Limb (tissue), 2 donors: Measurements from ENCODE around the gene KRT3.

ENCODE experiments used
- DNase-seq, 2 donors: peaks; one replicate each; pipeline ENCODE4 v3.0.0-alpha.2; 2016; ENCODE audit errors: extremely low spot score in 2 of 2

Gene KRT3

DNA sequence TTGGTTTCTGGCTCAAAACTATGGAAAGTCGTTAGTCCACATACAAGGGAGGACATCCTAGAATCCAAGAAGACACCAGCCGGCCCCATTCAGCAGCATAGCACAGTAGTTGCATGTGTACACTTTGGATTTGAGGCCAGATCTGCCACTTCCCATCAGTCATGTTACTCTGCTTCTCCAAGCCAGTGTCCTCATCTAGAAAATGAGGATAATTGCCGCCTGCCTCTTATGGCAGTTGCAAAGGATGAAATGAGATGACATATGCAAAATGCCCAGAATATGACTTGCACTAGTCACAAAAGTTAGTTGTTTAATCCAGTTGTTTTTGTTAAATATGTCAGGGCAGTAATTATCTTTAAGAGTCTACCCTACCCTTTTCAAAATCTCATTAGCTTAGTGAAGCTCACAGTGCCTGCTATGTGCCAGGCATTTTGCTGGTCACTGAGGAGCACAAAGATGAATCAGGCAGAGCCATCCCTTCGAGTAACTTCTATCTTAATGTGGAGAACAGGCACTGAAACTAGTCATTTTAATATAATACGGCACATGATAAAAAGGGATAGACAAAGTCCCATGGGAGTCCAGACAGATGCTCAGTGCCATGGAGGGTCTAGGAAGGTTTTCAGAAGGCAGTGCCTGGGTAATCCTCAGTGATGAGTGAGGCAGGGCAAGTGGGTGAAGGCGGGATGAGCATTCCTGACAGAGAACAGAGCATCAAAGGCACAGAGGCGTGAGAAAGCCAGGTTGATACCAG is 12.2 kb downstream of the KRT3 start:
- no peak for DNase-seq

- no peak for DNase-seq
Observed at GRCh38 chr12:52782502-52782901, 13.4 kb downstream of the KRT3 start.

- no peak for DNase-seq
Observed at GRCh38 chr12:52781399-52782082, 14.4 kb downstream of the KRT3 start.

DNA sequence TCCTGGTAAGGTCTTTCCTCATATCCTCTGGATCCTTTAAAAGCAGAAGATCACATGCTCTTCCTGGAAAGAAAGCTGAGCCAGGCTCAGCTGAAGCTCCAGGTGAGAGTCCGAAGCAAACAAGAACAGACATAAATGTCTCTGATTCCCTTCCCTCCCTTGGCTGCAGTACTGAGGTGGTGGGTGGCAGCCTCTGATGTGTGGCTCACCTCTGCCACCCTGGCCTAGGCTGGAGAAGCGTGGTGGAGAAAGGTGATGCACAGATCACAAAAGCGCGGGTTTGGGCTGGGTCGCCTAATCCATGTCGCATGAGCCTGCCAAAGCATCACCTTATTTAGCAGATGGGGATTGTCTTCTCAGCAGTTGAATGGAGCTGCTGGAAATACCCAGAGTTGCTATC is 16.0 kb downstream of the KRT3 start:
- no peak for DNase-seq

- no peak for DNase-seq
Observed at GRCh38 chr12:52778833-52779232, 17.1 kb downstream of the KRT3 start.

DNA sequence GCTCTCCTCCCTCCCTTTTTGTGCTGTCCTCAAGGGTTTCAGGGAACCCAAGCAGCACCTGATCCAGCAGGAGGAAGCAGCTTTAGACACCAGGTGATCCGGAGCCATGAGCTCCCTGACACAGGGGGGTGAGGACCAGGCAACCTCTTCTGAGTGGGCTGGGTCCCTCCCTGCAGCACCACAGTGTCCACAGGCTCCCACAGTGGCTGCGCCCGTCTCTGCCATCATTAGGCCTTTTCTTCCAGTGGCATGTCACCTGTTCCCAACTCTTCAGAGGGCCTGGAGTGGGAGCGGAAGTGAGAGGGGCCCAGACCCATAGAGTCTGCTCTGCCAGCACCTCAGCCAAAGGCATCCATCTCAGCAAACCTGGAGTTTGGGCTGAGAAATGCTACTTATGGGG is 18.4 kb downstream of the KRT3 start:
- no peak for DNase-seq

DNA sequence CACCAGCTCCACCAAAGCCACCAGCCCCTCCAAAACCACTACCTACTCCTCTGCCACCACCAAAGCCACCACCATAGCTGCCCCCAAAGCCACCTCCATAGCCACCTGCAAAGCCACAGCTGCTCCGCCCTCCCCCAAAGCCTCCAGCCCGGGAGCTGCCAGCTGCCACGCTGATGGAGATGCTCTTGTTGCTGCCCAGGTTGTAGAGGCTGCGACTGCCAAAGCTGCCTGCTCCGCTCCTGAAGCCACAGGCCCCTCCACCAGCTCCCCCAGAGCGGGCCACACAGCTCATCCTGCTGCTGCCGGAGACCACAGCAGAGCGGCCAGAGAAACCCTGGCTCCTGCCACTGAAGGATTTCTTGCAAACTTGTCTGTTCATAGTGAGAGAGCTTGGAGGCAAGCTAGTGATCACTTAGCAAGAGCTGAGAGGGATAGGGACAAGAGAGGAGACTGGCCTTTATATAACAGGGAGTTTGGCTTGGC is 19.0 kb downstream of the KRT3 start, which contains the start of gene KRT76:
KRT76 (minus strand) TSS at position 433 of the 483 bp plus-strand sequence; CDS start at position 379, 54 bp downstream.
- DNase-seq = no peak

GRCh38 chr12:52776435-52776834 is 19.5 kb downstream of the KRT3 start:
- DNase-seq = no peak

- no peak for DNase-seq
Observed at GRCh38 chr12:52774629-52775250, 21.2 kb downstream of the KRT3 start.

GRCh38 chr12:52772772-52773171 is 23.1 kb downstream of the KRT3 start:
- DNase-seq = no peak

DNA sequence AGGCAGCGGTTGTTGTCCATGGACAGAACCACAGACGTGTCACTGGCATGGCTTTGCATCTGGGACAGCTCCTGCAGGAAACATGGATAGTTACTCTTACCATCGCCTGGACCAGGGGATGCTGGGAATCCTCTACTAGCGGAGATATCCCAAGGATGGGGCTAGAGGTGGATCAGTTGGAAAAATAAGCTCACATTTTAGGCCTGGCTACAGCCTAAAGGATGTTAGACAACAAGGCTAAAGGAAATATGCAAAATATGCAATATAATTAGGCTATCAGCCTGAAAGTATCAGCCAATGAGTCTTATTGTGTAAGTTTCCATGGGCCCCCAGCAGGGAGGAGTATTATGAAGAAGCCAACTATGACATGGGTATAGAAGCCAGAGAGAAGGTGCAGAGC is 23.7 kb downstream of the KRT3 start:
- no peak for DNase-seq

GRCh38 chr12:52771505-52771904 is 24.4 kb downstream of the KRT3 start:
- no peak for DNase-seq

GRCh38 chr12:52771088-52771487 is 24.8 kb downstream of the KRT3 start:
- no peak for DNase-seq

DNA sequence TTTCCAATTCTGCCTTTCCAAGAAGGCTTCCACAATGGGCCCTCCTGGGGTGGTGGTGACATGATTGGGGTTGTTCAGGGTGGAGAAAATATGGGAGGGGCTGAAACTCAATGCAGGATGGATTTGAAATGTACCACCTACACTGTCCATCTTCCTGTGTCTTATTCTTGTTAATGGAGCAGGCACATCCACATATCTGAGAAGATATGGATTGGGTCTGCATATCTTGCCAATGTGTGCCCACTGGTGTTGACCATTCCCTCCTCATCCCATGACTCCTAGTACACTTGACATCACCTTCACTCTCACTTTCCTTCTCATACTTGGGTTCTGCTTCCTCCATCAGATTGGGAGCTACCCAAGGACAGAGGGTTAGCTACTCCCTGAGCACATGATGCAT is 26.0 kb downstream of the KRT3 start:
- no peak for DNase-seq

- DNase-seq = no peak
Observed at GRCh38 chr12:52769354-52769753, 26.6 kb downstream of the KRT3 start.

GRCh38 chr12:52768479-52769200 is 27.3 kb downstream of the KRT3 start:
- no peak for DNase-seq

DNA sequence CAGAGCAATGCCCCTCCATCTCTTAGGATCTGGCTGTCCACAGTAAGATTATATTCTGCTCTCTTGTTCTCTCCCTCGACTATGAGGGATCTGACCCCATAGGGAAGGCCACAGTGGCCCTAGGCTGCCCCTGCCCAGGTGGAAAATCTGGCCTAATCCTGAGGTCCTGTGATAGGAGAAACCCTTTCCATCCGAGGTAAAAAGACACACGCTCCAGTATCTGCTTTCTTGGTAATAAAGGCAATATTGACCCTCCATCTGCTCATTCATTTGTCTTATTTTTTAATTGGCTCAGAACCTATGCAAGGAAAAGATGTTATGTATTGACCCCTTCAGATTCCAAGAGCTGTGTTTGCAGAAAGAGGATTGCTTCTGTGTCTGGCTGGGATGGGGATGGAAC is 28.5 kb downstream of the KRT3 start:
- no peak for DNase-seq

DNA sequence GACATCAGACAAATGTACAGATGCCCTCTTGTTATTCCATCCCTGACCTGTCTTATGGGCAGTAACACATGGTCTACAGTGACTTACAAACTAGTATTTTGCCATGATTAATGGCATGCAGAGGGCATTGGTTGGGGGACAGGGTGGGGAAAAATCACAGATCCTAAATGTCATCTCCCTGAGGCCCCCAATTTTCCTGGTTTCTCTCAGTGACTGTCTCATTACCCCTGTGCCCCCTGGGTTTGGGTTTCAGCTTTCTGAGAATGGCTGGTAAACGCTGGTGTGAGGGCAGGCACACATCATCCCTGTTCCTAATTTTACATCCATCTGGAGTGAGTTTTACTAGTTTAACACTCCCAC is 28.9 kb downstream of the KRT3 start:
- no peak for DNase-seq

- DNase-seq = no peak
Observed at GRCh38 chr12:52766351-52767019, 29.4 kb downstream of the KRT3 start.

DNA sequence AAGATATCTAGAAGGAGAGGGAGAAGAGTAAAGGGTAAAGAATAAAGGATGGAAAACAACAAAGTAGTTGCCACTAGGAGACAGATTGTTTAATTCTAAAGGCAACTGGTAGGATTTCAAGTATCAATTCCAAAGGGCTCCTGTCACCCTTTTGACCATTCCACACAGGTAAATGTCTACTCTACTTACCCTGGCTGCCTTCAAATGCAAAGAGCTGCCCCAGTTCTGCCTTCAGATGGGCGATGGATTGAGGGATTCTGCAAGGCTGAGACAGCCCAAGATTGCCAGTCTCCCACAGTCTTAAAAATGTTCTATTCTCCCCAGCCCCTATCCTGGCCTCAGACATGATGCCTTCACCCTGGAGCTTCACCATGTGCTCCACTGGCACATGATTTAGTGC is 30.2 kb downstream of the KRT3 start:
- DNase-seq = no peak

- DNase-seq = no peak
Observed at GRCh38 chr12:52763991-52764390, 31.9 kb downstream of the KRT3 start.
